ENCODE measurements around the gene PNLIPRP2. TPM values are rescaled to one million over a fixed set of nuclear protein-coding genes. Genes with fewer than 3 reads are reported as not detected.
A peak's percentile ranks its signal among the peaks of the same experiment; 100 is the strongest.

The PNLIPRP2 gene
- polyA plus RNA-seq, 1 experiment: not detected

GRCh38 chr10:116685807-116686206 is 65.1 kb downstream of the PNLIPRP2 start:
- ChIA-PET CTCF (interaction anchor here (1.8 to 20.0 kb wide), 2 partner anchors 101 to 482 kb away, joined by 6 to 335 read pairs; no protein-coding TSS in a partner anchor), POLR2A (no interaction called here)
- no peak overlapping the region for H3K4me3 ChIP-seq (ENCODE audit: low read depth, low read length)
- H3K27me3 ChIP-seq (ENCODE audit: control insufficient read depth, insufficient read depth, low read length): no peaks in the 10 kb centered on the region
- H3K36me3 ChIP-seq (ENCODE audit: control insufficient read depth, insufficient read depth, low read length): no peaks in the 10 kb centered on the region
- no peak for TF ChIP-seq CTCF (IDR thresholded peaks at IDR 0.05; ENCODE audit: insufficient read depth, low read depth, low read length)
- no peak for DNase-seq (ENCODE audit: low read depth)

- Histone ChIP-seq H3K27me3 (ENCODE audit: control insufficient read depth, insufficient read depth, low read length) (no peaks in the 10 kb centered on the region), H3K4me3 (ENCODE audit: low read depth, low read length) (no peak overlapping the region), H3K36me3 (ENCODE audit: control insufficient read depth, insufficient read depth, low read length) (no peaks in the 10 kb centered on the region)
- DNase-seq (ENCODE audit: low read depth): no peak
- POLR2A ChIA-PET: no interaction called here
- no peak for TF ChIP-seq CTCF (IDR thresholded peaks at IDR 0.05; ENCODE audit: insufficient read depth, low read depth, low read length)
- CTCF ChIA-PET: interaction anchor here (1.3 to 20.0 kb wide), 4 partner anchors 100 to 488 kb away, joined by 6 to 335 read pairs (median 8); no protein-coding TSS in a partner anchor
These were observed 65.9 kb downstream of the PNLIPRP2 start for GRCh38 chr10:116686632-116687031.

GRCh38 chr10:116687633-116688032 is 66.9 kb downstream of the PNLIPRP2 start:
- no peak for TF ChIP-seq CTCF (IDR thresholded peaks at IDR 0.05; ENCODE audit: insufficient read depth, low read depth, low read length)
- ChIA-PET CTCF (interaction anchor here (0.6 to 20.0 kb wide), 9 partner anchors 12 to 487 kb away, joined by 3 to 335 read pairs (median 6); no protein-coding TSS in a partner anchor), POLR2A (no interaction called here)
- Histone ChIP-seq H3K4me3 (ENCODE audit: low read depth, low read length) (no peak overlapping the region), H3K36me3 (ENCODE audit: control insufficient read depth, insufficient read depth, low read length) (0 out of 2 replicates have a peak, but pooled peaks cover 1% of the 10 kb centered on the region), H3K27me3 (ENCODE audit: control insufficient read depth, insufficient read depth, low read length) (no peaks in the 10 kb centered on the region)
- no peak for DNase-seq (ENCODE audit: low read depth)

- TF ChIP-seq CTCF (IDR thresholded peaks at IDR 0.05; ENCODE audit: insufficient read depth, low read depth, low read length): no peak
- POLR2A ChIA-PET: no interaction called here
- no peaks in the 10 kb centered on the region for H3K27me3 ChIP-seq (ENCODE audit: control insufficient read depth, insufficient read depth, low read length)
- 0 out of 2 replicates have a peak, but pooled peaks cover 1% of the 10 kb centered on the region for H3K36me3 ChIP-seq (ENCODE audit: control insufficient read depth, insufficient read depth, low read length)
- CTCF ChIA-PET: interaction anchor here (0.6 to 20.0 kb wide), 10 partner anchors 11 to 487 kb away, joined by 3 to 335 read pairs (median 4); no protein-coding TSS in a partner anchor
- H3K4me3 ChIP-seq (ENCODE audit: low read depth, low read length): no peak overlapping the region
- peak; percentile 16 for DNase-seq (ENCODE audit: low read depth)
These were observed 67.5 kb downstream of the PNLIPRP2 start for GRCh38 chr10:116688241-116688711.

GRCh38 chr10:116688741-116689495 is 68.2 kb downstream of the PNLIPRP2 start:
- ChIA-PET POLR2A (no interaction called here), CTCF (interaction anchor here (0.7 to 20.0 kb wide), 10 partner anchors 11 to 486 kb away, joined by 3 to 335 read pairs (median 4); no protein-coding TSS in a partner anchor)
- 0 out of 2 replicates have a peak, but pooled peaks cover 1% of the 10 kb centered on the region for H3K36me3 ChIP-seq (ENCODE audit: control insufficient read depth, insufficient read depth, low read length)
- no peak for TF ChIP-seq CTCF (IDR thresholded peaks at IDR 0.05; ENCODE audit: insufficient read depth, low read depth, low read length)
- H3K27me3 ChIP-seq (ENCODE audit: control insufficient read depth, insufficient read depth, low read length): no peaks in the 10 kb centered on the region
- no peak for DNase-seq (ENCODE audit: low read depth)
- no peak overlapping the region for H3K4me3 ChIP-seq (ENCODE audit: low read depth, low read length)

Measured in BJ (cell line).